WERI-Rb-1 (cell line): ENCODE measurements around the gene FTO.
A peak's percentile ranks its signal among the peaks of the same experiment; 100 is the strongest.

ENCODE experiments used
- DNase-seq: peaks from one replicate; pipeline ENCODE4 v3.0.0-alpha.2; 2020
- H3K27ac ChIP-seq: fragments of 250-450 bp; sonication (Bioruptor Pico); 2 replicates; pipeline ENCODE4 v1.5.1; 2020; ENCODE audit warnings: mild to moderate bottlenecking, moderate library complexity
- H3K27me3 ChIP-seq: fragments of 250-450 bp; sonication (Bioruptor Pico); 2 replicates; pipeline ENCODE4 v1.5.1; 2021; ENCODE audit warnings: mild to moderate bottlenecking, low read depth, moderate library complexity; ENCODE audit not compliant: insufficient read depth, severe bottlenecking
- H3K36me3 ChIP-seq: fragments of 250-450 bp; sonication (Bioruptor Pico); 2 replicates; pipeline ENCODE4 v1.5.1; 2020; ENCODE audit warnings: mild to moderate bottlenecking, moderate library complexity
- H3K4me3 ChIP-seq: 2 replicates; pipeline ENCODE4 v1.5.1; 2011; ENCODE audit warnings: low read depth, mild to moderate bottlenecking, control low read depth, low read length
- H3K9me3 ChIP-seq: fragments of 250-450 bp; sonication (Bioruptor Pico); 2 replicates; pipeline ENCODE4 v1.5.1; 2021; ENCODE audit warnings: mild to moderate bottlenecking, moderate library complexity; ENCODE audit not compliant: severe bottlenecking
- CTCF ChIP-seq: IDR thresholded peaks from 2 replicates; pipeline ENCODE4 v1.5.1; 2011; ENCODE audit warnings: low read depth, mild to moderate bottlenecking, control low read depth, inconsistent platforms, low read length

The FTO gene

GRCh38 chr16:53899431-53899830, 195.5 kb downstream of the FTO start:
- TF ChIP-seq CTCF = no peak
- DNase-seq = no peak
- H3K27me3 ChIP-seq = no peaks in the 10 kb centered on the region
- no peaks in the 10 kb centered on the region for H3K9me3 ChIP-seq
- no peak overlapping the region for H3K4me3 ChIP-seq
- no peaks in the 10 kb centered on the region for H3K36me3 ChIP-seq
- H3K27ac ChIP-seq = no peak overlapping the region

GRCh38 chr16:53900667-53901066, 196.7 kb downstream of the FTO start:
- Histone ChIP-seq H3K27me3 (no peaks in the 10 kb centered on the region), H3K4me3 (no peak overlapping the region), H3K36me3 (no peaks in the 10 kb centered on the region), H3K9me3 (no peaks in the 10 kb centered on the region), H3K27ac (no peak overlapping the region)
- DNase-seq = peak; percentile 7
- TF ChIP-seq CTCF = no peak

GRCh38 chr16:53901408-53901807, 197.5 kb downstream of the FTO start:
- no peaks in the 10 kb centered on the region for H3K27me3 ChIP-seq
- TF ChIP-seq CTCF = no peak
- no peak overlapping the region for H3K27ac ChIP-seq
- H3K36me3 ChIP-seq = no peaks in the 10 kb centered on the region
- DNase-seq = no peak
- no peaks in the 10 kb centered on the region for H3K9me3 ChIP-seq
- no peak overlapping the region for H3K4me3 ChIP-seq

GRCh38 chr16:53904533-53904932, 200.6 kb downstream of the FTO start:
- no peaks in the 10 kb centered on the region for H3K36me3 ChIP-seq
- H3K27ac ChIP-seq = peak overlapping the region; percentile 66
- H3K27me3 ChIP-seq = no peaks in the 10 kb centered on the region
- TF ChIP-seq CTCF = no peak
- no peak for DNase-seq
- no peaks in the 10 kb centered on the region for H3K9me3 ChIP-seq
- no peak overlapping the region for H3K4me3 ChIP-seq

- peak; percentile 31 for DNase-seq
Observed at GRCh38 chr16:53905028-53905427, 201.1 kb downstream of the FTO start.

More at GRCh38 chr16:53905028-53905427, 201.1 kb downstream of the FTO start:
- Histone ChIP-seq H3K27ac (peak overlapping the region; percentile 66), H3K9me3 (no peaks in the 10 kb centered on the region), H3K36me3 (no peaks in the 10 kb centered on the region), H3K27me3 (no peaks in the 10 kb centered on the region), H3K4me3 (no peak overlapping the region)
- no peak for TF ChIP-seq CTCF
